Lung (tissue), 16 donors: Measurements from ENCODE around the gene APOM. TPM values are rescaled to one million over a fixed set of nuclear protein-coding genes. Genes with fewer than 3 reads are reported as not detected.

Source experiments
- ATAC-seq: fragments of 200-7000 bp; cut with Tn5 transposase; one replicate; pipeline ENCODE4 v1.9.1; 2020; ENCODE audit warnings: moderate number of reproducible peaks; ENCODE audit not compliant: insufficient read depth, low FRiP score
- DNase-seq, 3 donors: peaks; one replicate each; pipeline ENCODE4 v3.0.0-alpha.2; 2013 to 2017
- H3K27ac ChIP-seq, 2 donors: one replicate each; pipeline ENCODE4 v1.5.1; 2013; ENCODE audit warnings: mild to moderate bottlenecking in 2 of 2, moderate library complexity in 2 of 2, control low read depth in 1 of 2, inconsistent platforms in 1 of 2, low read depth in 1 of 2, low read length in 1 of 2
- H3K27me3 ChIP-seq, 3 donors: one replicate each; pipeline ENCODE4 v1.5.1; 2013; ENCODE audit warnings: low read length in 2 of 3; ENCODE audit not compliant: control insufficient read depth in 3 of 3, insufficient read depth in 3 of 3
- H3K36me3 ChIP-seq, 4 donors: one replicate each; pipeline ENCODE4 v1.5.1; 2013; ENCODE audit warnings: low read length in 4 of 4, mild to moderate bottlenecking in 1 of 4, moderate library complexity in 1 of 4; ENCODE audit not compliant: control insufficient read depth in 4 of 4, insufficient read depth in 4 of 4
- H3K4me1 ChIP-seq, 5 donors: one replicate each; pipeline ENCODE4 v1.5.1; 2013; ENCODE audit warnings: low read length in 5 of 5, mild to moderate bottlenecking in 2 of 5, moderate library complexity in 1 of 5; ENCODE audit not compliant: control insufficient read depth in 5 of 5, insufficient read depth in 5 of 5
- H3K4me3 ChIP-seq: one replicate; pipeline ENCODE4 v1.5.1; 2013; ENCODE audit warnings: mild to moderate bottlenecking, control low read depth, moderate library complexity
- H3K9ac ChIP-seq, 2 donors: one replicate each; pipeline ENCODE4 v1.5.1; 2013; ENCODE audit warnings: low read length in 2 of 2, control low read depth in 1 of 2; ENCODE audit not compliant: insufficient read depth in 1 of 2
- H3K9me3 ChIP-seq, 4 donors: one replicate each; pipeline ENCODE4 v1.5.1; 2013; ENCODE audit warnings: low read length in 3 of 4, mild to moderate bottlenecking in 1 of 4, moderate library complexity in 1 of 4; ENCODE audit not compliant: control insufficient read depth in 4 of 4, insufficient read depth in 3 of 4
- WGBS, 2 donors: extraction: QIAGEN DNeasy Blood & Tissue Kit; methylation state at CpG; one replicate each; pipeline ENCODE4 v1.1.7; 2013; 5-methylcytosine and 5-hydroxymethylcytosine counted together
- long read RNA-seq, 5 donors: transcript quantifications; one replicate each; lab custom pipeline, GENCODE V29; 2026
- polyA plus RNA-seq, 2 donors: library from polyadenylated mRNA; stranded (reverse); fragments of 200-250 nt; gene quantifications; one replicate each; pipeline ENCODE4 v1.2.1, GENCODE V29; 2013
- total RNA-seq, 2 donors: library from RNA; depleted of rRNA in 1 of 2; stranded (reverse); fragments of >200 nt in 1 of 2; gene quantifications; one replicate each; pipeline ENCODE4 v1.2.1, GENCODE V29; 2014 to 2021
- TF ChIP-seq, protein P1 (sequence below): IDR thresholded peaks from 2 replicates; pipeline ENCODE4 v1.5.1; 2012; ENCODE audit warnings: mild to moderate bottlenecking; ENCODE audit errors: control extremely low read depth, extremely low read depth
- donor health status: control.
- donor health status: control.
- donor health status: Bipolar disorder and iron deficiency.
- donor health status: healthy.
- donor health status: DM: yes; HTN: yes; CAD: no.

Gene APOM
- total RNA-seq, result 1 to 10 TPM; 1.3 to 2.5 TPM
- 1 to 10 TPM; 2.2 to 8.8 TPM for polyA plus RNA-seq
- long read RNA-seq, donor 1, partial matches to known transcripts, result 0 of 1 reads
- long read RNA-seq, donor 1, other reads (novel, unspliced or antisense), result 0 of 1 reads
- long read RNA-seq, donor 2, result 0 reads
- long read RNA-seq, donor 3, result 0 reads
- long read RNA-seq, donor 4, partial matches to known transcripts, result 0 of 1 reads
- long read RNA-seq, donor 4, other reads (novel, unspliced or antisense), result 0 of 1 reads
- long read RNA-seq, donor 5, partial matches to known transcripts, result 6 of 6 reads
- long read RNA-seq, donor 5, other reads (novel, unspliced or antisense), result 0 of 6 reads

GRCh38 chr6:31655349-31656237, at the start of gene APOM:
Gene APOM, plus strand, starts transcription at chr6:31655894. Its CDS starts 73 bp downstream, at chr6:31655967.
- no peak within 1 kb of the TSS for H3K9ac ChIP-seq
- H3K27ac ChIP-seq, result no peak within 1 kb of the TSS
- TF ChIP-seq, protein P1, sequence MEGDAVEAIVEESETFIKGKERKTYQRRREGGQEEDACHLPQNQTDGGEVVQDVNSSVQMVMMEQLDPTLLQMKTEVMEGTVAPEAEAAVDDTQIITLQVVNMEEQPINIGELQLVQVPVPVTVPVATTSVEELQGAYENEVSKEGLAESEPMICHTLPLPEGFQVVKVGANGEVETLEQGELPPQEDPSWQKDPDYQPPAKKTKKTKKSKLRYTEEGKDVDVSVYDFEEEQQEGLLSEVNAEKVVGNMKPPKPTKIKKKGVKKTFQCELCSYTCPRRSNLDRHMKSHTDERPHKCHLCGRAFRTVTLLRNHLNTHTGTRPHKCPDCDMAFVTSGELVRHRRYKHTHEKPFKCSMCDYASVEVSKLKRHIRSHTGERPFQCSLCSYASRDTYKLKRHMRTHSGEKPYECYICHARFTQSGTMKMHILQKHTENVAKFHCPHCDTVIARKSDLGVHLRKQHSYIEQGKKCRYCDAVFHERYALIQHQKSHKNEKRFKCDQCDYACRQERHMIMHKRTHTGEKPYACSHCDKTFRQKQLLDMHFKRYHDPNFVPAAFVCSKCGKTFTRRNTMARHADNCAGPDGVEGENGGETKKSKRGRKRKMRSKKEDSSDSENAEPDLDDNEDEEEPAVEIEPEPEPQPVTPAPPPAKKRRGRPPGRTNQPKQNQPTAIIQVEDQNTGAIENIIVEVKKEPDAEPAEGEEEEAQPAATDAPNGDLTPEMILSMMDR, result no peak
- H3K9me3 ChIP-seq, result no peaks in the 10 kb centered on the region
- H3K4me3 ChIP-seq, result no peak within 1 kb of the TSS
- no peaks in the 10 kb centered on the region for H3K27me3 ChIP-seq
- peaks cover 4 to 42% (median 15%) of the 10 kb centered on the region in 5 donors for H3K4me1 ChIP-seq
- H3K36me3 ChIP-seq, result peaks cover 3 to 18% (median 6%) of the 10 kb centered on the region in 4 donors
- ATAC-seq (no peak), DNase-seq (no peak)
- 88 to 93% methylated on average over 8 of the region's 8 CpGs for WGBS, 2 donors

DNA sequence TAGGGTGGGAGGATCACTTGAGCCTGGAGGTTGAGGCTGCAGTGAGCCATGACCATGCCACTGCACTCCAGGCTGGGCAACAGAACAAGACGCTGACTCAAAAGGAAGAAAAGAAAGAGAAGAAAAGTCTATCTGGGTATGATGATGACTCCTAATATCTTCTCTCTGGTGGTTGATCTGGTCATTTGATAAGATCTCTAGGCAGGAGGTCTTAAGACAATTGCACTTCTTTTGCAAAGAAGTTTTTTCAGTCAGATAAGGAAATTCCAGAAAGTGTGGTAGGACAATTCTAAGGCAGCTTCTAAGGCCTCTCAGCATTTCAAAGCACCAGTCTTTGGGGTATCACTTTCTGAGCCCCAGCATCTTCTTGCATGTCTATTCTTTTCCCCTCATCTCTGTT, 48.4 kb upstream of the APOM start:
- H3K9ac ChIP-seq, result no peak overlapping the region
- TF ChIP-seq, protein P1, result no peak
- no peaks in the 10 kb centered on the region for H3K9me3 ChIP-seq
- no peaks in the 10 kb centered on the region for H3K36me3 ChIP-seq
- no peaks in the 10 kb centered on the region for H3K4me1 ChIP-seq
- H3K4me3 ChIP-seq, result no peak overlapping the region
- no peak overlapping the region for H3K27ac ChIP-seq
- ATAC-seq, result no peak
- 80 to 85% methylated on average over 1 of the region's 1 CpG for WGBS, 2 donors
- no peak for DNase-seq
- H3K27me3 ChIP-seq, result no peaks in the 10 kb centered on the region

GRCh38 chr6:31609519-31610406, 45.9 kb upstream of the APOM start:
- no peak for ATAC-seq

More at GRCh38 chr6:31609519-31610406, 45.9 kb upstream of the APOM start:
- 69 to 70% methylated on average over 8 of the region's 8 CpGs for WGBS, 2 donors
- TF ChIP-seq, protein P1, result no peak
- no peaks in the 10 kb centered on the region for H3K36me3 ChIP-seq
- no peaks in the 10 kb centered on the region for H3K27me3 ChIP-seq
- DNase-seq, result peak in 2 of 3 donors; percentile 37 to 40
- no peak overlapping the region for H3K9ac ChIP-seq
- peaks cover 0 to 7% (median 0%) of the 10 kb centered on the region in 5 donors for H3K4me1 ChIP-seq
- H3K4me3 ChIP-seq, result no peak overlapping the region
- H3K9me3 ChIP-seq, result no peaks in the 10 kb centered on the region
- H3K27ac ChIP-seq, result no peak overlapping the region
